DND-41 (cell line): ENCODE results near the gene CD96.

Experiments
- ATAC-seq: fragments of 200-7000 bp; cut with Tn5 transposase; 3 replicates; pipeline ENCODE4 v1.9.1; 2021; ENCODE audit warnings: low read depth; ENCODE audit not compliant: insufficient read depth
- DNase-seq: peaks from one replicate; pipeline ENCODE4 v3.0.0-alpha.2; 2020
- H2AFZ ChIP-seq: 2 replicates; pipeline ENCODE4 v1.6.0; 2012; ENCODE audit warnings: low read depth, low read length
- H3K27ac ChIP-seq: 2 replicates; pipeline ENCODE4 v1.5.1; 2012; ENCODE audit warnings: low read length, inconsistent platforms
- H3K27me3 ChIP-seq: fragments of 200-600 bp; sonication (generic); 2 replicates; pipeline ENCODE4 v1.6.0; 2012; ENCODE audit warnings: low read length, mild to moderate bottlenecking, inconsistent platforms; ENCODE audit not compliant: insufficient read depth, poor library complexity
- H3K36me3 ChIP-seq: 2 replicates; pipeline ENCODE4 v1.5.1; 2012; ENCODE audit warnings: low read length, inconsistent platforms; ENCODE audit not compliant: insufficient read depth
- H3K4me1 ChIP-seq: 2 replicates; pipeline ENCODE4 v1.5.1; 2012; ENCODE audit warnings: mild to moderate bottlenecking, low read length; ENCODE audit not compliant: insufficient read depth
- H3K4me2 ChIP-seq: 2 replicates; pipeline ENCODE4 v1.6.0; 2012; ENCODE audit warnings: mild to moderate bottlenecking, moderate library complexity, low read length, inconsistent platforms; ENCODE audit not compliant: insufficient read depth
- H3K4me3 ChIP-seq, 2 experiments: fragments of 200-600 bp in 1 of 2; shearing (Covaris generic) in 1 of 2; 2 replicates each; pipeline ENCODE4 v1.5.1; 2012 to 2016; ENCODE audit warnings: inconsistent platforms in 2 of 2, low read length in 2 of 2, mild to moderate bottlenecking in 2 of 2, low read depth in 1 of 2, moderate library complexity in 1 of 2
- H3K79me2 ChIP-seq: 2 replicates; pipeline ENCODE4 v1.6.0; 2012; ENCODE audit warnings: low read length, inconsistent platforms; ENCODE audit not compliant: insufficient read depth
- H3K9ac ChIP-seq: 2 replicates; pipeline ENCODE4 v1.6.0; 2012; ENCODE audit warnings: low read depth, mild to moderate bottlenecking, inconsistent platforms, low read length, moderate library complexity
- H3K9me3 ChIP-seq: 2 replicates; pipeline ENCODE4 v1.5.1; 2012; ENCODE audit warnings: low read length, moderate library complexity, mild to moderate bottlenecking, inconsistent platforms; ENCODE audit not compliant: insufficient read depth, severe bottlenecking
- H4K20me1 ChIP-seq: 2 replicates; pipeline ENCODE4 v1.6.0; 2012; ENCODE audit warnings: low read length; ENCODE audit not compliant: insufficient read depth
- EZH2 ChIP-seq: IDR thresholded peaks from 3 replicates; pipeline ENCODE4 v1.6.1; 2012; ENCODE audit warnings: borderline replicate concordance, low read depth, mild to moderate bottlenecking, moderate library complexity, low read length, inconsistent platforms; ENCODE audit not compliant: severe bottlenecking
- TF ChIP-seq, protein P1 (sequence below): IDR thresholded peaks from 2 replicates; pipeline ENCODE4 v1.5.1; 2012; ENCODE audit warnings: borderline replicate concordance, low read length, moderate library complexity, mild to moderate bottlenecking; ENCODE audit not compliant: poor library complexity, severe bottlenecking; ENCODE audit errors: extremely low read depth

Gene CD96

DNA sequence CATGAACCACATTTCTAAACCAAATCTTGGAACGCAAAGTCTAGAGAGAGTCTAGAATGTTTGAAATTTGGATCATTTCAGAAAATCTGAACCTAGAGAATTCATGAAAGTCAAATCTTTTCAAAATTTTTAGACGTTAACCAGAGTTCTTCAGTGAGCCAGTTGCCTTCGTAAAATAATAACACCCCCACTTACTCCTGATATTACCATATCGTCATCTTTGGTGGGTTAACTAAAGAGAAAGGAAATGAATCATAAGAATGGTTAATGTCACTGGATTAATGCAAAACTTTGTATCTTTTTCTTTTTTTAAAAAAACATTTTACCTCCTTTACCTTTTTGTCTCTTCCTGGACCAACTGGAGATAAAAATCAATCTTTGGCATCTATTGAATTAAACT, 54.3 kb downstream of the CD96 start:
- TF ChIP-seq EZH2: no peak
- TF ChIP-seq, protein P1, sequence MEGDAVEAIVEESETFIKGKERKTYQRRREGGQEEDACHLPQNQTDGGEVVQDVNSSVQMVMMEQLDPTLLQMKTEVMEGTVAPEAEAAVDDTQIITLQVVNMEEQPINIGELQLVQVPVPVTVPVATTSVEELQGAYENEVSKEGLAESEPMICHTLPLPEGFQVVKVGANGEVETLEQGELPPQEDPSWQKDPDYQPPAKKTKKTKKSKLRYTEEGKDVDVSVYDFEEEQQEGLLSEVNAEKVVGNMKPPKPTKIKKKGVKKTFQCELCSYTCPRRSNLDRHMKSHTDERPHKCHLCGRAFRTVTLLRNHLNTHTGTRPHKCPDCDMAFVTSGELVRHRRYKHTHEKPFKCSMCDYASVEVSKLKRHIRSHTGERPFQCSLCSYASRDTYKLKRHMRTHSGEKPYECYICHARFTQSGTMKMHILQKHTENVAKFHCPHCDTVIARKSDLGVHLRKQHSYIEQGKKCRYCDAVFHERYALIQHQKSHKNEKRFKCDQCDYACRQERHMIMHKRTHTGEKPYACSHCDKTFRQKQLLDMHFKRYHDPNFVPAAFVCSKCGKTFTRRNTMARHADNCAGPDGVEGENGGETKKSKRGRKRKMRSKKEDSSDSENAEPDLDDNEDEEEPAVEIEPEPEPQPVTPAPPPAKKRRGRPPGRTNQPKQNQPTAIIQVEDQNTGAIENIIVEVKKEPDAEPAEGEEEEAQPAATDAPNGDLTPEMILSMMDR: no peak
- no peak for DNase-seq
- H3K36me3 ChIP-seq: peaks cover 81% of the 10 kb centered on the region
- no peak overlapping the region for H3K27ac ChIP-seq
- no peaks in the 10 kb centered on the region for H3K27me3 ChIP-seq
- no peak overlapping the region for H3K9ac ChIP-seq
- no peak overlapping the region for H2AFZ ChIP-seq
- no peak overlapping the region for H3K4me3 ChIP-seq
- no peaks in the 10 kb centered on the region for H3K4me1 ChIP-seq
- no peak for ATAC-seq
- no peaks in the 10 kb centered on the region for H3K9me3 ChIP-seq
- H4K20me1 ChIP-seq: no peaks in the 10 kb centered on the region
- H3K79me2 ChIP-seq: no peaks in the 10 kb centered on the region
- H3K4me2 ChIP-seq: no peak overlapping the region

DNA sequence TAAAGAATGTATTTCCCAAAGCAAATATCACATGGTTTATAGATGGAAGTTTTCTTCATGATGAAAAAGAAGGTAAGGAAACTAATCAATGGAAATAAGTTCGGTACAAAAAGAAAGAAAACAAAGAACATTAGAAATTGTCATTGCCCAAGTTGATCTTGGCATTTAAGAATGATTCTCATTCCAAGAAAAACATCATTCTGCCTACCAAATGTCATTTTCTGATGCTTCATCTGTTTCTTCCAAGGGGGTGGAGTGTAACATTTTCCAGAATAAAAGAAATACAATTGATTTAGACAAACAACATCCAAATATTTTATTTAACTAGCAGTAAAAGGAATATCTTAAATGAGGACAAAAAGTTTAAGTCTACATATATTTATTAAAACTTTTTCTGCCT, 56.1 kb downstream of the CD96 start:
- Histone ChIP-seq H2AFZ (no peak overlapping the region), H3K4me3 (no peak overlapping the region), H3K9ac (no peak overlapping the region), H3K79me2 (no peaks in the 10 kb centered on the region), H3K27ac (no peak overlapping the region), H3K27me3 (no peaks in the 10 kb centered on the region), H3K4me1 (no peaks in the 10 kb centered on the region), H3K9me3 (no peaks in the 10 kb centered on the region), H3K36me3 (peaks cover 83% of the 10 kb centered on the region), H4K20me1 (no peaks in the 10 kb centered on the region), H3K4me2 (no peak overlapping the region)
- TF ChIP-seq EZH2: no peak
- TF ChIP-seq, protein P1: no peak
- DNase-seq (no peak), ATAC-seq (no peak)

DNA sequence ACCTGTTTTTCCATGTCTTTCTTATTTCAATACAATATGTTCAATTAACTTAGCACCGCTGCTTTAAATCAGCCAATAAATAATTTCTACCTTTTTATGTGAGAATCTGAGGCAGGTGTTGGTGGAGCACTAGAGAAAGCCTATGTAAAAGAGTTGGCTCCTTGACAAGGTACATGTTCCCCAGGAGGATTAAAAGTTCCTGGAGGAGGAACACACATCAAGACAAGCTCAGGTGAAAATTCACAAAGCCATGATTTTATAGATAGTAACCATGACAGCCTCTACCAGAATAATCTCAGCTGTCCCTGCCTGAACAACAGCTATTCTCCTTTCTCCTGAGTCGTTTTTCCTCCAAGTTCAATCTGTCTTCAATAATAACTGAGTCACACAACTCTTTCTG, 56.6 kb downstream of the CD96 start:
- TF ChIP-seq, protein P1: no peak
- no peak for TF ChIP-seq EZH2
- peaks cover 83% of the 10 kb centered on the region for H3K36me3 ChIP-seq
- H2AFZ ChIP-seq: no peak overlapping the region
- no peaks in the 10 kb centered on the region for H3K79me2 ChIP-seq
- no peak overlapping the region for H3K27ac ChIP-seq
- H3K4me2 ChIP-seq: no peak overlapping the region
- H3K9ac ChIP-seq: no peak overlapping the region
- no peaks in the 10 kb centered on the region for H3K27me3 ChIP-seq
- H3K4me3 ChIP-seq: no peak overlapping the region
- DNase-seq (no peak), ATAC-seq (no peak)
- H4K20me1 ChIP-seq: no peaks in the 10 kb centered on the region
- no peaks in the 10 kb centered on the region for H3K9me3 ChIP-seq
- H3K4me1 ChIP-seq: no peaks in the 10 kb centered on the region

DNA sequence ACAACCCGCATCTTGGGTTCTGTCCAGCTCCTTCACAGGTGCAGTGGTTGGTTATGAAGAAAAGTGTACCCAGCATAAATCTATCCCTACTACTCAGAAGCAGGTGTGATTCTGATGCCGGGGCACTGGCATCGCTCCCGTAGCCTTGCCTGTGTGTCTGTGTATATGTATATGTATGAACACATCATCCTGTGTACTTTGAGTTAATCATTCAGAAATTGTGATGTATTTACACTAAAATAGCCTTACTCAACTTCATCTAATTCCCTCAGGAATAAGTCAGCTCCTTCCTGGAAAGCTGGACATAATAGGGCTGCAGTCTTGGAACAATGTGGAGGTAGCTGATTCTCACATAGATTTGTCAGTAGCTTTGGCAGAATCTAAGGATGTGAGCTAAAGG, 59.8 kb downstream of the CD96 start:
- DNase-seq: no peak
- H3K9me3 ChIP-seq: no peaks in the 10 kb centered on the region
- H3K4me1 ChIP-seq: 0 out of 2 replicates have a peak, but pooled peaks cover 2% of the 10 kb centered on the region
- H3K79me2 ChIP-seq: no peaks in the 10 kb centered on the region; the same call in 1 of the 2 replicates
- H3K4me3 ChIP-seq: no peak overlapping the region
- H2AFZ ChIP-seq: no peak overlapping the region
- H3K36me3 ChIP-seq: peaks cover 93% of the 10 kb centered on the region
- no peak overlapping the region for H3K9ac ChIP-seq
- H3K27me3 ChIP-seq: no peaks in the 10 kb centered on the region
- H3K27ac ChIP-seq: no peak overlapping the region
- no peak overlapping the region for H3K4me2 ChIP-seq
- no peak for ATAC-seq
- TF ChIP-seq EZH2: no peak
- H4K20me1 ChIP-seq: no peaks in the 10 kb centered on the region
